Testis (tissue), 2 donors: Measurements from ENCODE around the gene ANKRD44.

ENCODE experiments used
- POLR2A ChIP-seq: fragments of 450-650 bp; IDR thresholded peaks from one replicate; pipeline ENCODE4 v1.6.1; 2017; ENCODE audit warnings: antibody characterized with exemption, mild to moderate bottlenecking, moderate library complexity
- TF ChIP-seq, protein P1 (sequence below), 3 experiments: fragments of 450-650 bp in 2 of 3; fragments of 200-600 bp in 1 of 3; sonication (generic) in 1 of 3; IDR thresholded peaks; one replicate each; pipeline ENCODE4 v1.5.1; 2016 to 2019; ENCODE audit warnings: antibody characterized with exemption in 3 of 3, mild to moderate bottlenecking in 2 of 3, moderate library complexity in 1 of 3

DNA sequence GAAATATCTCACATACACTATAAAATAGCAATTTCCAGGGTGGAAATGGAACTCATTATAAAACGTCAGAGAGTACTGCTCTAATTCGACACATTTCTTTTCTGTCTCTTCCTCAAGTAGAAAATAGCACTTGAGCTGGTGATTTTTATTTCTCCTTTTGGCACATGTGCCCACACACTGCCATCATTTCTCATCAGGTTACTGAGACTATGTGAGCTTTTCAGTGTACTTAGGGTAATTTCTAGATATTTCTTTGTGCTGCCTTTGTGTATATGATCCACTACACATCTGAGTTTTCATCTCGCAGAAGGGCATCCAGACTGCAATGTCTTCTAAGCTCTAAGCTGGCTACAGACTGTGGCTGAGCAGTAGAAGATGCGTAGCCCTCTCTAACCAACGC lies 321.9 kb downstream of the ANKRD44 start:
- TF ChIP-seq, protein P1, sequence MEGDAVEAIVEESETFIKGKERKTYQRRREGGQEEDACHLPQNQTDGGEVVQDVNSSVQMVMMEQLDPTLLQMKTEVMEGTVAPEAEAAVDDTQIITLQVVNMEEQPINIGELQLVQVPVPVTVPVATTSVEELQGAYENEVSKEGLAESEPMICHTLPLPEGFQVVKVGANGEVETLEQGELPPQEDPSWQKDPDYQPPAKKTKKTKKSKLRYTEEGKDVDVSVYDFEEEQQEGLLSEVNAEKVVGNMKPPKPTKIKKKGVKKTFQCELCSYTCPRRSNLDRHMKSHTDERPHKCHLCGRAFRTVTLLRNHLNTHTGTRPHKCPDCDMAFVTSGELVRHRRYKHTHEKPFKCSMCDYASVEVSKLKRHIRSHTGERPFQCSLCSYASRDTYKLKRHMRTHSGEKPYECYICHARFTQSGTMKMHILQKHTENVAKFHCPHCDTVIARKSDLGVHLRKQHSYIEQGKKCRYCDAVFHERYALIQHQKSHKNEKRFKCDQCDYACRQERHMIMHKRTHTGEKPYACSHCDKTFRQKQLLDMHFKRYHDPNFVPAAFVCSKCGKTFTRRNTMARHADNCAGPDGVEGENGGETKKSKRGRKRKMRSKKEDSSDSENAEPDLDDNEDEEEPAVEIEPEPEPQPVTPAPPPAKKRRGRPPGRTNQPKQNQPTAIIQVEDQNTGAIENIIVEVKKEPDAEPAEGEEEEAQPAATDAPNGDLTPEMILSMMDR (IDR thresholded peaks at IDR 0.05): no peak
- no peak for TF ChIP-seq POLR2A
